IPS DF 4.7 (cell line): ENCODE data around the gene ZSCAN29.
A peak's percentile ranks its signal among the peaks of the same experiment; 100 is the strongest.

Experiments used
- DNase-seq: peaks from one replicate; pipeline ENCODE4 v3.0.0-alpha.2; 2013; ENCODE audit warnings: low spot score; ENCODE audit errors: extremely low read depth

ZSCAN29 gene

GRCh38 chr15:43352693-43353382, 18.0 kb downstream of the ZSCAN29 start:
- DNase-seq, result no peak

- no peak for DNase-seq
Observed at GRCh38 chr15:43347114-43347513, 23.7 kb downstream of the ZSCAN29 start.

DNA sequence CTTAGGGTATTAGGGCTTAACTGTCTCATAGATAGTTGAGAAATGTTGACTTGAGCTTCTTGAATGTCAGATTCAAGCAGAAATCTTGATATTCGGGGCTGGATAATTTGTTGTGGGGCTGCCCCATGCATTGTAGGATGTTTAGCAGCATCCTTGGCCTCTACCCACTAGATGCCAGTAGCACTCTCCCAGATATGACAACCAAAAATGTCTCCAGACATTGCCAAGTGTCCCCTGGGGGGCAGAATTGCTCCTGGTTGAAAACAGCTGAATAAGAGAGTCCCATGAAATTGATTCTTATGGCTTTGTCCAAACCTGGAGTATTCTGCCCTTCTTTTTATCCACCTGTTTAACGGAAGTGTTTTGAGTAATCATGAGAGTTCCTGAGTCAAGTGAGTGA, 24.5 kb downstream of the ZSCAN29 start:
- DNase-seq, result no peak

GRCh38 chr15:43330780-43331087, 40.1 kb downstream of the ZSCAN29 start:
- no peak for DNase-seq

DNA sequence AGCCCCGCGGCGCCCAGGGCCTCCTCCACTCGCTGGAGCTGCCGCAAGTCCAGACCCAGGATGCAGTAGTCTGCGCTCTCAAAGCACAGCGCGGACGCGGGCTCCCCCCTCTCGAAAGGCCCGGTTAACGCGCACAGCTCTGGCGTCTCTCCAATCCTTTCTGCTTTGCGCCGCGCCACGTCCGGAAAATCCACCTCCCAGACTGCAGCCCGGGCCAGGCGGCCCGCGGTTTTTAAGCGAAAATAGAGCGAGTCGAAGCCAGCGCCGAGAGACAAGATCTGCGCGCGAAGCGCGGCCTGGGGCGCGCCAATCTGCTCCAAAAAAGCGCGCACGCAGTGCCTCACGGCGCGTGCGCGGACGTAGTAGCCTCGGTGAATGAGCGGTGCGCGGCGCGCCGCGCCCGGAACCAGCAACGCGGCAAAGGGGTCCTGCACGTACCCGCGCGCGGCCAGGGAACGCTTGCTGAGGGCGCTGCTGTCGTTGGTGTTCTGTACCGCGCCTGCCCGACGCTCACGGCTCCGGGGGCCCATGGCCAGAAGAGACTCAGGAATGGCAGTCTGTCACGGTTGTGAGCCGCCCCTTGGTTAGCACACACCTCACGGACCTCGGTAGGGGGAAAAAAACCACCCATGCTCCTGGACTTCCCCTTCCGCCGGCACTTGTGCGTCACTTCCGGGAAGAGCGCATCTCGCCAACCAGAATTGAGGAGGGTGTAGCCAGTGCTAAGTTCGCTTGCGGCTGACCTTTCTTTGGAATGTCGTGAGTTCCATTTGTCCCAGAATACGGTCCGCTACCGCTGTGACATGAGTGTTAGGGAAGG, 40.7 kb downstream of the ZSCAN29 start, which contains the start of gene LCMT2:
Gene LCMT2 (minus strand): TSS at position 614 of the 820 bp plus-strand sequence. CDS start 84 bp downstream, at position 530.
- DNase-seq, result peak; percentile 91

- no peak for DNase-seq
Observed at GRCh38 chr15:43329217-43329959, 41.5 kb downstream of the ZSCAN29 start.

- DNase-seq, result no peak
Observed at GRCh38 chr15:43325039-43325684, 45.7 kb downstream of the ZSCAN29 start.

DNA sequence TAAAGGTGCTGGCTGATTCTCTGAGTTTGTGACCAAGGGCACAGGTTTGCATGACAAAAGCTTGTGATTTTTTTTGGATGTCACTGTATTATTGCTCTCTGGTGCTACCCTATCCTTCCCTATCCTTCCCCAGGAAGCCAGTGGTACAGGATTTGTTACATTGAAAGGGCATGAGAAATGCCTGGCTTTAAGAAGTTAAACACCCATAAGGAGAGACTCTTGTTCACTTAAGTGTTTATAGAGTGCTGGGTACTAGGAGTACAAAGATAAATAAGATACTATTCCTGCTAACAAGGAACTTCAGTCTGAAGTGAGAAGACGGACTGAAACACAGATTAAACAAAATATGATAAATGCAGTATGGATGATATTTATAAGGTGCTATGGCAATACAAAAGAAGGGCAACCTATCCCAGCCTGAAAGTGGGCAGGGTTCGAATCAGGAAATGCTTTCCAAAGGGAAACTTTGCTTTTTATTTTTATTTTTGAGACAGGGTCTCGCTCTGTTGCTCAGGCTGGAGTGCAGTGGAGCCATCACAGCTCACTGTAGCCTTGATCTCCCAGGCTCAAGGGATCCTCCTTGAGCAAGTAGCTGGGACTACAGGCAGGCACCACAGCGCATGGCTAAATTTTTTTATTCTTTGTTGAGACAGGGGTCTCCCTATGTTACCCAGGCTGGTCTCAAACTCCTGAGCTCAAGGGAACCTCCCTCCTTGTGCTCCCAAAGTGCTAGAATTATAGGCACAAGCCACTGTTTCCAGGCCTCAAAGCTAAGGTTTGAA, 51.7 kb downstream of the ZSCAN29 start:
- DNase-seq, result no peak

GRCh38 chr15:43317566-43318184, 53.2 kb downstream of the ZSCAN29 start:
- no peak for DNase-seq

- no peak for DNase-seq
Observed at GRCh38 chr15:43316971-43317346, 53.9 kb downstream of the ZSCAN29 start.

DNA sequence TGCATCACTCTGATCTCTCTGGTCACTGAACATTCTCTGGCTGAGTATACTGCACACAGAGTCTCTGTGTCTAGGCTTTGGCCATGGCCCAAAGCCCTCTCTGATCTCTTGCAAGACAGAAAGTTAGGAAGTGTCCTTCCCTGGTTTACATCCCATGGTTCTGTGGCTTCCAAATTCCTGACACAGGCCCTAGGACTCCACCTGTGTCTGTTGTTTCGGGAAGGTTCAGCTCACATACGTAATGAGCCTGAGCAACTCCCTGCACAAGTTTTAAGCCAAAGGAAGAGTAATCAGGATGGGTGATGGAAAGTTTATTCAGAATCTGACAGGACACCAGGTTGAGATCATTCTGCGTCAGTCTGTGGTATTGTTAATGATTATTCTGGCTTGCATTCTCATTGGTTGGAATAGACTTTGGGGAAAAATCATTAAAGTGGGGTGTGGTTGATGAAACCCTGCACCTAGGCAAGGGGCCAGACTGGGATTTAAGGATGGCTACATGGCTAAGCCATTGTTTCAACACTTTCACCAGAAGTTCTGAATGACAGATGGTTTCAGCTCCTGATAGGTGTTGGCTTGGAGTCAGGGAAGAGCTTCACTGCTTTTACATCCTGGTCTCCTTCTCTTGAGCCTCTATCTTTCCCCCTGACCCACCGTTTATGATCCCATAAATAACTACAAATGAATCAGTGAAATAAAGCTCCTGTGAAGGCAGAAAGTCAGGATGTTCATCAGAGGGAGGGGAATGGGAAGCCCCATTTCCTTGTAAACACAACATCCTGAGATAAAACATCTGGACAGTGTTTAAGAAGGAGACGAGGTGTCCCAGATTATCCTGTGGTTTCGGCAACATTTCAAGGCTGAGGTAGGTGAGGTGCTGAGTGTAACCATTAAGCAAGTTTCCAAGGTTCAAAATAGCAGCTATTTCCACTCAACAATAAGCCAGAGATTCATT, 54.5 kb downstream of the ZSCAN29 start:
- no peak for DNase-seq

DNA sequence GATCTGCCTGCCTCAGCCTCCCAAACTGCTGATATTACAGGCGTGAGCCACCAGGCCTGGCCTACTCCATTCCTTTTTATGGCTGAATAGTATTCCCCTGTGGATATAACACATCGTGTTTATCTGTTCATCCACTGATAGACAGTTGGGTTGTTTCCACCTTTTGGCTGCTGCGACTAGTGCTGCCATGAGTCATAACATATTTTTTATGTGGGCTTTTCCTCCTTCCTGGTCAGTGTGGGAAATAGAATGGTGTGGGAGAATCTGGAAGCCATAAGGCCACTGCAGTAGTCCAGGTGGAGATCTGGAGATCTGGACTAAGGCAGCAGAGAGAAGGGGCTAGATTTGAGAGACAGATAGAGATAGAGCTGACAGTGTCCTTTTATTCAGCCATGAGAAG, 56.7 kb downstream of the ZSCAN29 start:
- no peak for DNase-seq

- DNase-seq, result no peak
Observed at GRCh38 chr15:43312378-43312777, 58.5 kb downstream of the ZSCAN29 start.
